MM.1S (cell line): ENCODE results near the gene ABL2.
"Not testable (repeated sequence)": the region's sequence is repeated elsewhere in the genome, so short reads cannot be mapped to it uniquely, and the experiment has no call there.

Experiments used
- EZH2 ChIP-seq: fragments of 300-600 bp; sonication (generic); optimal IDR thresholded peaks from 2 replicates; pipeline ENCODE3; 2017; ENCODE audit warnings: low read depth, mild to moderate bottlenecking, antibody characterized with exemption, low read length, mixed read lengths
- EZH2phosphoT487 ChIP-seq: fragments of 300-600 bp; sonication (generic); IDR thresholded peaks from 2 replicates; pipeline ENCODE4 v1.6.1; 2018; ENCODE audit warnings: antibody characterized with exemption, low read length
- TF ChIP-seq, protein P1 (sequence below): fragments of 300-600 bp; sonication (generic); IDR thresholded peaks from 2 replicates; pipeline ENCODE4 v1.5.1; 2016; ENCODE audit warnings: antibody characterized with exemption, low read length, mixed read lengths

DNA sequence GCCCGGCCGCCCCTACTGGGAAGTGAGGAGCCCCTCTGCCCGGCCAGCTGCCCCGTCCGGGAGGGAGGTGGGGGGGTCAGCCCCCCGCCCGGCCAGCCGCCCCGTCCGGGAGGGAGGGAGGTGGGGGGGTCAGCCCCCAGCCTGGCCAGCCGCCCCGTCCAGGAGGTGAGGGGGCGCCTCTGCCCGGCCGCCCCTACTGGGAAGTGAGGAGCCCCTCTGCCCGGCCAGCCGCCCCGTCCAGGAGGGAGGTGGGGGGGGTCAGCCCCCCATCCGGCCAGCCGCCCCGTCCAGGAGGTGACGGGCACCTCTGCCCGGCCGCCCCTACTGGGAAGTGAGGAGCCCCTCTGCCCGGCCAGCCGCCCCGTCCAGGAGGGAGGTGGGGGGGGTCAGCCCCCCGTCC is 93.8 kb downstream of the ABL2 start:
- TF ChIP-seq, protein P1, sequence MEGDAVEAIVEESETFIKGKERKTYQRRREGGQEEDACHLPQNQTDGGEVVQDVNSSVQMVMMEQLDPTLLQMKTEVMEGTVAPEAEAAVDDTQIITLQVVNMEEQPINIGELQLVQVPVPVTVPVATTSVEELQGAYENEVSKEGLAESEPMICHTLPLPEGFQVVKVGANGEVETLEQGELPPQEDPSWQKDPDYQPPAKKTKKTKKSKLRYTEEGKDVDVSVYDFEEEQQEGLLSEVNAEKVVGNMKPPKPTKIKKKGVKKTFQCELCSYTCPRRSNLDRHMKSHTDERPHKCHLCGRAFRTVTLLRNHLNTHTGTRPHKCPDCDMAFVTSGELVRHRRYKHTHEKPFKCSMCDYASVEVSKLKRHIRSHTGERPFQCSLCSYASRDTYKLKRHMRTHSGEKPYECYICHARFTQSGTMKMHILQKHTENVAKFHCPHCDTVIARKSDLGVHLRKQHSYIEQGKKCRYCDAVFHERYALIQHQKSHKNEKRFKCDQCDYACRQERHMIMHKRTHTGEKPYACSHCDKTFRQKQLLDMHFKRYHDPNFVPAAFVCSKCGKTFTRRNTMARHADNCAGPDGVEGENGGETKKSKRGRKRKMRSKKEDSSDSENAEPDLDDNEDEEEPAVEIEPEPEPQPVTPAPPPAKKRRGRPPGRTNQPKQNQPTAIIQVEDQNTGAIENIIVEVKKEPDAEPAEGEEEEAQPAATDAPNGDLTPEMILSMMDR, result not testable (repeated sequence)
- not testable (repeated sequence) for TF ChIP-seq EZH2, EZH2phosphoT487
